Body of pancreas (tissue), 4 donors: ENCODE measurements around the gene PMP22. TPM values are rescaled to one million over a fixed set of nuclear protein-coding genes. Genes with fewer than 3 reads are reported as not detected.
"Not testable (repeated sequence)": the region's sequence is repeated elsewhere in the genome, so short reads cannot be mapped to it uniquely, and the experiment has no call there.

Source experiments
- ATAC-seq: fragments of 150-250 bp; one replicate; pipeline ENCODE4 v1.9.1; 2016
- DNase-seq, 4 donors: peaks; one replicate each; pipeline ENCODE4 v3.0.0-alpha.2; 2019
- H3K27ac ChIP-seq, 4 donors: fragments of 200-600 bp; sonication (generic); 1 replicate in 3 of 4; 2 replicates in 1 of 4; pipeline versions ENCODE4 v1.5.1 to v1.6.1; 2016 to 2019; ENCODE audit warnings: mild to moderate bottlenecking in 1 of 4, mixed read lengths in 1 of 4, moderate library complexity in 1 of 4
- H3K27me3 ChIP-seq, 2 donors: fragments of 200-600 bp; sonication (generic); one replicate each; pipeline ENCODE4 v1.6.0; 2016; ENCODE audit warnings: mild to moderate bottlenecking in 1 of 2
- H3K36me3 ChIP-seq, 2 donors: fragments of 200-600 bp; sonication (generic); replicated peaks in 1 of 2; 2 replicates each; pipeline ENCODE4 v1.5.1; 2016; ENCODE audit warnings: low read depth in 2 of 2; ENCODE audit not compliant: insufficient read depth in 1 of 2
- H3K4me1 ChIP-seq: fragments of 200-600 bp; sonication (generic); one replicate; pipeline ENCODE4 v1.6.0; 2016
- H3K4me3 ChIP-seq, 2 donors: fragments of 200-600 bp; sonication (generic); 1 replicate in 1 of 2; 2 replicates in 1 of 2; pipeline ENCODE4 v1.5.1; 2016 to 2019
- H3K9me3 ChIP-seq, 3 donors: fragments of 200-600 bp; sonication (generic); 1 replicate in 2 of 3; 2 replicates in 1 of 3; pipeline ENCODE4 v1.5.1; 2016
- POLR2A ChIP-seq, 3 donors: fragments of 450-650 bp; IDR thresholded peaks; one replicate each; pipeline ENCODE4 v1.6.1; 2016; ENCODE audit warnings: antibody characterized with exemption in 3 of 3, mild to moderate bottlenecking in 2 of 3
- WGBS, 2 donors: methylation state at CpG; one replicate each; pipeline ENCODE4 v1.1.5; 2017; 5-methylcytosine and 5-hydroxymethylcytosine counted together
- intact Hi-C: fragments of 100-400 bp; cut with DNase I; formaldehyde crosslinking; loops from one replicate; pipeline ENCODE4 v1.15.1; 2023
- total RNA-seq, 2 donors: library from RNA; depleted of rRNA; stranded (reverse); fragments of >200 nt; gene quantifications; one replicate each; pipeline ENCODE4 v1.1.0, GENCODE V29; 2016
- TF ChIP-seq, protein P1 (sequence below), 7 experiments: fragments of 450-650 bp in 4 of 7; fragments of 200-600 bp in 3 of 7; sonication (generic) in 3 of 7; IDR thresholded peaks; one replicate each; pipeline ENCODE4 v1.5.1; 2016 to 2019; ENCODE audit warnings: antibody characterized with exemption in 7 of 7

PMP22 gene
- total RNA-seq, 2 donors from 2014 or later = 23.1 to 53.1 TPM

- DNase-seq (no peak), ATAC-seq (no peak)
- no peaks in the 10 kb centered on the region for H3K9me3 ChIP-seq
- 69 to 79% methylated on average over 2 of the region's 2 CpGs for WGBS, 2 donors
- no peak overlapping the region for H3K4me3 ChIP-seq
- no peak overlapping the region for H3K27ac ChIP-seq
- H3K27me3 ChIP-seq = no peaks in the 10 kb centered on the region
- TF ChIP-seq, protein P1, sequence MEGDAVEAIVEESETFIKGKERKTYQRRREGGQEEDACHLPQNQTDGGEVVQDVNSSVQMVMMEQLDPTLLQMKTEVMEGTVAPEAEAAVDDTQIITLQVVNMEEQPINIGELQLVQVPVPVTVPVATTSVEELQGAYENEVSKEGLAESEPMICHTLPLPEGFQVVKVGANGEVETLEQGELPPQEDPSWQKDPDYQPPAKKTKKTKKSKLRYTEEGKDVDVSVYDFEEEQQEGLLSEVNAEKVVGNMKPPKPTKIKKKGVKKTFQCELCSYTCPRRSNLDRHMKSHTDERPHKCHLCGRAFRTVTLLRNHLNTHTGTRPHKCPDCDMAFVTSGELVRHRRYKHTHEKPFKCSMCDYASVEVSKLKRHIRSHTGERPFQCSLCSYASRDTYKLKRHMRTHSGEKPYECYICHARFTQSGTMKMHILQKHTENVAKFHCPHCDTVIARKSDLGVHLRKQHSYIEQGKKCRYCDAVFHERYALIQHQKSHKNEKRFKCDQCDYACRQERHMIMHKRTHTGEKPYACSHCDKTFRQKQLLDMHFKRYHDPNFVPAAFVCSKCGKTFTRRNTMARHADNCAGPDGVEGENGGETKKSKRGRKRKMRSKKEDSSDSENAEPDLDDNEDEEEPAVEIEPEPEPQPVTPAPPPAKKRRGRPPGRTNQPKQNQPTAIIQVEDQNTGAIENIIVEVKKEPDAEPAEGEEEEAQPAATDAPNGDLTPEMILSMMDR (IDR thresholded peaks at IDR 0.05) = no peak
- TF ChIP-seq POLR2A (IDR thresholded peaks at IDR 0.05) = no peak
- no peaks in the 10 kb centered on the region for H3K4me1 ChIP-seq
- H3K36me3 ChIP-seq = no peaks in the 10 kb centered on the region
- intact Hi-C loops = no loop called here
Measured at GRCh38 chr17:15216481-15216880, 48.6 kb downstream of the PMP22 start.

DNA sequence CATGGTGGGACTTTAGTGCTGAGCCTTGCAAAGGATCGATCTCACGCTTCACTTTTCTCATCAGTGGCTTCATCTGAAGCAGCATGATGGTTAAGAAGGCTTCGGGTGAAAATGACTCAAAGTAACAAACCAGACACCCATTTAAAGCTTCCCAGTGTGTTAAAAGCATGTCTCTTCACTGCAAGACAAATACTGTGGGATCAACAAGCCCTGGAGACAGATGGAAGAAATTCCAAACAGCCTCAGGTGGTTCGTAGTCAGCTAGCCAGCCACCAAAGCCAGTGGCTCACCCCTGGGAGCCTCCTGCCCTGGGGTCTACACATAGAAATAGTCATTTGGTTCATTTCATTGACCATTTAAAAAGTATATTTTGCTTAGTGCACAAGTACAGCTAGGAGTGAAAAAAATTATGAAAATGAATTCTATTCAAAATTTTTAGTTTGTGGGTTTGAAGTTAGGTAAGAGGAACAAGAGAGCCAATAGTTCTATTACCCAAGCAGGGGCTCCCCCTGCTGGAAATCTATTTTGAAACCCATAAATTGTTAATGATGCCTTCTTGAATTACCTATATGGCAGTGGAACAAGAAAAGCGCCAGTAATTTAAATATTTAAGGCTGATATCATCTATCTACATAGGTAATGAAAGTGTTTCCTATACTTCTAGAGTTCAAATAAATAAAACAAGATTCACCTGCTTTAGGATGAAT is 51.6 kb downstream of the PMP22 start:
- intact Hi-C loops = no loop called here
- Histone ChIP-seq H3K27me3 (no peaks in the 10 kb centered on the region), H3K36me3 (no peaks in the 10 kb centered on the region), H3K4me3 (no peak overlapping the region), H3K27ac (no peak overlapping the region), H3K9me3 (no peaks in the 10 kb centered on the region), H3K4me1 (no peaks in the 10 kb centered on the region)
- ATAC-seq = no peak
- WGBS, 2 donors = 66 to 71% methylated on average over 5 of the region's 5 CpGs
- no peak for TF ChIP-seq POLR2A (IDR thresholded peaks at IDR 0.05)
- TF ChIP-seq, protein P1 (IDR thresholded peaks at IDR 0.05) = peak in 4 of 7 experiments; percentile 24 to 29 (median 27)
- DNase-seq = no peak

DNA sequence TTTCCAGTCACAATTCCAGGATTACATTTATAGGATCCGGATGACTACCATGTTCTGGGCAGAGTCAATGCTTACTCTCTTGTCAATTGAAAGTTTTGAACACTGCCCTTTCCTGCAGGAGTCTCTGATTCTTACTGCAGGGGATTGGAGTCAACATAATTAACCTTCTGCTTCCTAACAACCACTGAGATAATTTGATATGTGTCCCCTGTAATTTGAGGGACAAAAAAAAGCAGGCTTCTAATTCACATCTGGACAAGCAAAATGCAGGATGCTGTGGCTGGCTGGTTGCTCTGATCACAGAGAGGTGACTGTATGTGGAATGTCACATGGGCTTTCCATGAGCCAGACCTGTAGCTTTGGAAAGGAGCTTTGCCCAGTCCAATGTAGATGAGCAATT is 54.9 kb downstream of the PMP22 start:
- no peak for DNase-seq
- no peaks in the 10 kb centered on the region for H3K9me3 ChIP-seq
- no peak for ATAC-seq
- intact Hi-C loops = no loop called here
- TF ChIP-seq POLR2A (IDR thresholded peaks at IDR 0.05) = no peak
- TF ChIP-seq, protein P1 (IDR thresholded peaks at IDR 0.05) = no peak
- no peaks in the 10 kb centered on the region for H3K27me3 ChIP-seq
- no peak overlapping the region for H3K4me3 ChIP-seq
- H3K36me3 ChIP-seq = no peaks in the 10 kb centered on the region
- 48 to 76% methylated on average over 1 of the region's 1 CpG for WGBS, 2 donors
- H3K27ac ChIP-seq = no peak overlapping the region
- H3K4me1 ChIP-seq = no peaks in the 10 kb centered on the region

- H3K9me3 ChIP-seq = peaks cover 0 to 17% (median 0%) of the 10 kb centered on the region in 3 donors
- H3K27ac ChIP-seq, H3K4me3 ChIP-seq, H3K27me3 ChIP-seq, DNase-seq, H3K4me1 ChIP-seq, ATAC-seq, H3K36me3 ChIP-seq, intact Hi-C loops: not testable (repeated sequence)
- WGBS, 2 donors = 87% methylated on average over 2 of the region's 2 CpGs
Measured at GRCh38 chr17:15203062-15203461, 62.1 kb downstream of the PMP22 start.

DNA sequence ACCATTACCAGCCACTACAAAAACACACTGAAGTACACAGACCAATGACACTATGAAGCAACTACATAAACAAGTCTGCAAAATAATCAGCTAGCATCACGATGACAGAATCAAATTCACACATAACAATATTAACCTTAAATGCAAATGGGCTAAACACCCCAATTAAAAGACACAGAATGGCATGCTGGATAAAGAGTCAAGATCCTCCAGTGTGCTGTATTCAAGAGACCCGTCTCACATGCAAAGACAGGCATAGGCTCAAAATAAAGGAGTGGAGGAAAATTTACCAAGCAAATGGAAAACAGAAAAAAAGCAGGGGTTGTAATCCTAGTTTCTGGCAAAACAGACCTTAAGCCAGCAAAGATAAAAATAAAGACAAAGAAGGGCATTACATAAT is 64.6 kb downstream of the PMP22 start:
- H3K27me3 ChIP-seq, H3K4me3 ChIP-seq, ATAC-seq, H3K36me3 ChIP-seq, H3K27ac ChIP-seq, H3K4me1 ChIP-seq, DNase-seq, intact Hi-C loops: not testable (repeated sequence)
- WGBS, 2 donors = 79% methylated on average over 2 of the region's 2 CpGs
- peaks cover 0 to 18% (median 0%) of the 10 kb centered on the region in 3 donors for H3K9me3 ChIP-seq

- 67 to 80% methylated on average over 3 of the region's 3 CpGs for WGBS, 2 donors
- H3K4me1 ChIP-seq = no peaks in the 10 kb centered on the region
- TF ChIP-seq, protein P1 (IDR thresholded peaks at IDR 0.05) = no peak
- TF ChIP-seq POLR2A (IDR thresholded peaks at IDR 0.05) = no peak
- H3K27ac ChIP-seq = no peak overlapping the region
- H3K36me3 ChIP-seq = no peaks in the 10 kb centered on the region
- no peak overlapping the region for H3K4me3 ChIP-seq
- intact Hi-C loops = no loop called here
- ATAC-seq (no peak), DNase-seq (no peak)
- H3K9me3 ChIP-seq = peaks cover 0 to 18% (median 0%) of the 10 kb centered on the region in 3 donors
- no peaks in the 10 kb centered on the region for H3K27me3 ChIP-seq
Measured at GRCh38 chr17:15197229-15197628, 67.9 kb downstream of the PMP22 start.
